CD4-positive, alpha-beta T cell treated with Interleukin-21 for 1 hour (primary cell): Measurements from ENCODE around the gene ZNF189.

Experiments used
- DNase-seq: peaks from one replicate; pipeline ENCODE4 v3.0.0-alpha.2; 2020

Gene ZNF189

GRCh38 chr9:101398068-101398929, at the start of gene ZNF189, which contains the start of gene MRPL50:
Gene ZNF189 (plus strand): TSS chr9:101398851. CDS start chr9:101399157, 306 bp downstream.
Gene MRPL50 (minus strand): TSS chr9:101398618. CDS start chr9:101398592, 26 bp downstream.
- peak; percentile 99 for DNase-seq

- DNase-seq = no peak
Measured at GRCh38 chr9:101350285-101350684, 48.4 kb upstream of the ZNF189 start.

GRCh38 chr9:101352892-101353463, 45.7 kb upstream of the ZNF189 start:
- DNase-seq = no peak

GRCh38 chr9:101353683-101354082, 45.0 kb upstream of the ZNF189 start:
- no peak for DNase-seq

GRCh38 chr9:101354143-101354764, 44.4 kb upstream of the ZNF189 start:
- no peak for DNase-seq

- DNase-seq = no peak
Measured at GRCh38 chr9:101354765-101355708, 43.6 kb upstream of the ZNF189 start.

GRCh38 chr9:101356619-101357018, 42.0 kb upstream of the ZNF189 start:
- DNase-seq = no peak

GRCh38 chr9:101359679-101360078, 39.0 kb upstream of the ZNF189 start:
- DNase-seq = no peak

- no peak for DNase-seq
Measured at GRCh38 chr9:101360647-101361046, 38.0 kb upstream of the ZNF189 start.

- no peak for DNase-seq
Measured at GRCh38 chr9:101362450-101362849, 36.2 kb upstream of the ZNF189 start.

- no peak for DNase-seq
Measured at GRCh38 chr9:101365181-101365580, 33.5 kb upstream of the ZNF189 start.

- no peak for DNase-seq
Measured at GRCh38 chr9:101366038-101366756, 32.5 kb upstream of the ZNF189 start.

GRCh38 chr9:101367323-101367722, 31.3 kb upstream of the ZNF189 start:
- DNase-seq = no peak

GRCh38 chr9:101369286-101369685, 29.4 kb upstream of the ZNF189 start:
- DNase-seq = no peak

- no peak for DNase-seq
Measured at GRCh38 chr9:101369884-101370531, 28.6 kb upstream of the ZNF189 start.

GRCh38 chr9:101371813-101372212, 26.8 kb upstream of the ZNF189 start:
- DNase-seq = no peak

- no peak for DNase-seq
Measured at GRCh38 chr9:101372327-101373118, 26.1 kb upstream of the ZNF189 start.

GRCh38 chr9:101375546-101375945, 23.1 kb upstream of the ZNF189 start:
- no peak for DNase-seq

- DNase-seq = no peak
Measured at GRCh38 chr9:101376111-101376848, 22.4 kb upstream of the ZNF189 start.

GRCh38 chr9:101380295-101380694, 18.4 kb upstream of the ZNF189 start:
- DNase-seq = no peak
